Activated T-helper 17 cell treated with anti-CD3 and anti-CD28 coated beads, Interleukin-2, amount 50 U/mL, for 72 hours (primary cell): ENCODE measurements around the gene CAMK2D. TPM values are rescaled to one million over a fixed set of nuclear protein-coding genes. Genes with fewer than 3 reads are reported as not detected.
"Not testable (repeated sequence)": the region's sequence is repeated elsewhere in the genome, so short reads cannot be mapped to it uniquely, and the experiment has no call there.

Source experiments
- ATAC-seq: fragments of 150-1000 bp; cut with Tn5 transposase; replicated peaks from 2 replicates; pipeline ENCODE4 v1.10.0; 2021; ENCODE audit warnings: mild to moderate bottlenecking, moderate library complexity
- H3K27ac Mint-ChIP-seq: one replicate; pipeline ENCODE4 v1.8.0; 2022; ENCODE audit warnings: mixed read lengths
- H3K27me3 Mint-ChIP-seq: one replicate; pipeline ENCODE4 v1.8.0; 2022; ENCODE audit warnings: mixed read lengths
- H3K36me3 Mint-ChIP-seq: one replicate; pipeline ENCODE4 v1.8.0; 2022; ENCODE audit warnings: low read depth, mild to moderate bottlenecking, mixed read lengths
- H3K4me1 Mint-ChIP-seq: one replicate; pipeline ENCODE4 v1.8.0; 2022; ENCODE audit warnings: mixed read lengths
- H3K4me3 Mint-ChIP-seq: one replicate; pipeline ENCODE4 v1.8.0; 2022; ENCODE audit warnings: mild to moderate bottlenecking, mixed read lengths
- H3K9me3 Mint-ChIP-seq: one replicate; pipeline ENCODE4 v1.8.0; 2022; ENCODE audit warnings: mixed read lengths
- total RNA-seq, 2 donors: library from RNA; stranded (reverse); gene quantifications; one replicate each; pipeline ENCODE4 v1.2.3, GENCODE V29; 2022

Gene CAMK2D
- total RNA-seq, 2 donors from 2014 or later, result 41.5 to 42.4 TPM

GRCh38 chr4:113773756-113774155 is 12.2 kb upstream of the CAMK2D start:
- H3K27me3 Mint-ChIP-seq, result no peaks in the 10 kb centered on the region
- no peak for ATAC-seq
- no peaks in the 10 kb centered on the region for H3K36me3 Mint-ChIP-seq
- no peak overlapping the region for H3K4me3 Mint-ChIP-seq
- H3K4me1 Mint-ChIP-seq, result peaks cover 10% of the 10 kb centered on the region
- H3K9me3 Mint-ChIP-seq, result no peaks in the 10 kb centered on the region
- H3K27ac Mint-ChIP-seq, result no peak overlapping the region

- H3K27me3 Mint-ChIP-seq, result no peaks in the 10 kb centered on the region
- peaks cover 10% of the 10 kb centered on the region for H3K4me1 Mint-ChIP-seq
- H3K27ac Mint-ChIP-seq, result no peak overlapping the region
- no peak for ATAC-seq
- H3K9me3 Mint-ChIP-seq, result no peaks in the 10 kb centered on the region
- no peaks in the 10 kb centered on the region for H3K36me3 Mint-ChIP-seq
- H3K4me3 Mint-ChIP-seq, result no peak overlapping the region
Observed at GRCh38 chr4:113773014-113773413, 11.5 kb upstream of the CAMK2D start.

GRCh38 chr4:113772319-113772718 is 10.8 kb upstream of the CAMK2D start:
- H3K4me1 Mint-ChIP-seq, result peaks cover 12% of the 10 kb centered on the region
- no peak for ATAC-seq
- H3K4me3 Mint-ChIP-seq, result no peak overlapping the region

GRCh38 chr4:113769744-113770143 is 8.2 kb upstream of the CAMK2D start:
- H3K27me3 Mint-ChIP-seq, result no peaks in the 10 kb centered on the region
- H3K4me3 Mint-ChIP-seq, result peak overlapping the region; percentile 21
- no peaks in the 10 kb centered on the region for H3K36me3 Mint-ChIP-seq
- no peaks in the 10 kb centered on the region for H3K9me3 Mint-ChIP-seq
- H3K27ac Mint-ChIP-seq, result peak overlapping the region; percentile 39
- H3K4me1 Mint-ChIP-seq, result peaks cover 24% of the 10 kb centered on the region
- ATAC-seq, result peak; percentile 74

More at GRCh38 chr4:113772319-113772718, 10.8 kb upstream of the CAMK2D start:
- Mint-ChIP-seq H3K36me3 (no peaks in the 10 kb centered on the region), H3K27ac (no peak overlapping the region), H3K9me3 (no peaks in the 10 kb centered on the region), H3K27me3 (no peaks in the 10 kb centered on the region)

GRCh38 chr4:113768952-113769351 is 7.4 kb upstream of the CAMK2D start:
- H3K9me3 Mint-ChIP-seq, result no peaks in the 10 kb centered on the region
- H3K36me3 Mint-ChIP-seq, result no peaks in the 10 kb centered on the region
- H3K4me3 Mint-ChIP-seq, result no peak overlapping the region
- H3K4me1 Mint-ChIP-seq, result peaks cover 24% of the 10 kb centered on the region
- ATAC-seq, result no peak
- no peak overlapping the region for H3K27ac Mint-ChIP-seq
- H3K27me3 Mint-ChIP-seq, result no peaks in the 10 kb centered on the region

- H3K9me3 Mint-ChIP-seq, result no peaks in the 10 kb centered on the region
- H3K4me3 Mint-ChIP-seq, result no peak overlapping the region
- no peak for ATAC-seq
- no peak overlapping the region for H3K27ac Mint-ChIP-seq
- H3K4me1 Mint-ChIP-seq, result peaks cover 32% of the 10 kb centered on the region
- peaks cover 10% of the 10 kb centered on the region for H3K36me3 Mint-ChIP-seq
- no peaks in the 10 kb centered on the region for H3K27me3 Mint-ChIP-seq
Observed at GRCh38 chr4:113766882-113767281, 5.3 kb upstream of the CAMK2D start.

GRCh38 chr4:113764720-113765264 is 3.3 kb upstream of the CAMK2D start:
- Mint-ChIP-seq H3K36me3 (peaks cover 24% of the 10 kb centered on the region), H3K4me3 (no peak overlapping the region), H3K9me3 (no peaks in the 10 kb centered on the region), H3K4me1 (peaks cover 26% of the 10 kb centered on the region), H3K27ac (no peak overlapping the region), H3K27me3 (no peaks in the 10 kb centered on the region)
- ATAC-seq, result no peak

GRCh38 chr4:113763923-113764322 is 2.4 kb upstream of the CAMK2D start:
- H3K36me3 Mint-ChIP-seq, result peaks cover 29% of the 10 kb centered on the region
- H3K9me3 Mint-ChIP-seq, ATAC-seq, H3K27ac Mint-ChIP-seq, H3K4me3 Mint-ChIP-seq, H3K27me3 Mint-ChIP-seq: not testable (repeated sequence)
- H3K4me1 Mint-ChIP-seq, result peaks cover 22% of the 10 kb centered on the region

- no peaks in the 10 kb centered on the region for H3K27me3 Mint-ChIP-seq
- H3K36me3 Mint-ChIP-seq, result peaks cover 38% of the 10 kb centered on the region
- H3K27ac Mint-ChIP-seq, result peak overlapping the region; percentile 93
- peak overlapping the region; percentile 96 for H3K4me3 Mint-ChIP-seq
- peaks cover 26% of the 10 kb centered on the region for H3K4me1 Mint-ChIP-seq
- H3K9me3 Mint-ChIP-seq, result no peaks in the 10 kb centered on the region
- no peak for ATAC-seq
Observed at GRCh38 chr4:113763029-113763285, 1.4 kb upstream of the CAMK2D start.

- H3K9me3 Mint-ChIP-seq, result no peaks in the 10 kb centered on the region
- no peaks in the 10 kb centered on the region for H3K27me3 Mint-ChIP-seq
- peak overlapping the region; percentile 96 for H3K4me3 Mint-ChIP-seq
- peaks cover 31% of the 10 kb centered on the region for H3K4me1 Mint-ChIP-seq
- peaks cover 44% of the 10 kb centered on the region for H3K36me3 Mint-ChIP-seq
- peak; percentile 70 for ATAC-seq
- peak overlapping the region; percentile 93 for H3K27ac Mint-ChIP-seq
Observed at GRCh38 chr4:113762186-113763028, 869 bp upstream of the CAMK2D start.

GRCh38 chr4:113760795-113761619 is 531 bp downstream of the CAMK2D start:
- Mint-ChIP-seq H3K4me1 (peaks cover 27% of the 10 kb centered on the region), H3K9me3 (no peaks in the 10 kb centered on the region), H3K36me3 (peaks cover 57% of the 10 kb centered on the region), H3K27me3 (no peaks in the 10 kb centered on the region), H3K4me3 (peak overlapping the region; percentile 96), H3K27ac (peak overlapping the region; percentile 93)
- ATAC-seq, result peak; percentile 32

GRCh38 chr4:113760094-113760794 is 1.3 kb downstream of the CAMK2D start:
- Mint-ChIP-seq H3K27me3 (no peaks in the 10 kb centered on the region), H3K27ac (peak overlapping the region; percentile 93), H3K9me3 (no peaks in the 10 kb centered on the region), H3K4me3 (peak overlapping the region; percentile 96), H3K36me3 (peaks cover 64% of the 10 kb centered on the region), H3K4me1 (peaks cover 28% of the 10 kb centered on the region)
- ATAC-seq, result no peak

- H3K27me3 Mint-ChIP-seq, result no peaks in the 10 kb centered on the region
- H3K4me1 Mint-ChIP-seq, result peaks cover 28% of the 10 kb centered on the region
- peaks cover 70% of the 10 kb centered on the region for H3K36me3 Mint-ChIP-seq
- no peak for ATAC-seq
- H3K27ac Mint-ChIP-seq, result peak overlapping the region; percentile 93
- H3K9me3 Mint-ChIP-seq, result no peaks in the 10 kb centered on the region
- peak overlapping the region; percentile 96 for H3K4me3 Mint-ChIP-seq
Observed at GRCh38 chr4:113759696-113760093, 1.8 kb downstream of the CAMK2D start.

- H3K27ac Mint-ChIP-seq, result peak overlapping the region; percentile 93
- H3K4me3 Mint-ChIP-seq, result peak overlapping the region; percentile 96
- ATAC-seq, result no peak
- H3K4me1 Mint-ChIP-seq, result peaks cover 28% of the 10 kb centered on the region
- no peaks in the 10 kb centered on the region for H3K9me3 Mint-ChIP-seq
- H3K36me3 Mint-ChIP-seq, result peaks cover 83% of the 10 kb centered on the region
- no peaks in the 10 kb centered on the region for H3K27me3 Mint-ChIP-seq
Observed at GRCh38 chr4:113758372-113758771, 3.2 kb downstream of the CAMK2D start.
